ENCODE measurements around the gene PARP2. TPM values are rescaled to one million over a fixed set of nuclear protein-coding genes. Genes with fewer than 3 reads are reported as not detected.

Gene PARP2
- total RNA-seq, 2 experiments from 2014 or later, result 27.1 to 28.7 TPM

DNA sequence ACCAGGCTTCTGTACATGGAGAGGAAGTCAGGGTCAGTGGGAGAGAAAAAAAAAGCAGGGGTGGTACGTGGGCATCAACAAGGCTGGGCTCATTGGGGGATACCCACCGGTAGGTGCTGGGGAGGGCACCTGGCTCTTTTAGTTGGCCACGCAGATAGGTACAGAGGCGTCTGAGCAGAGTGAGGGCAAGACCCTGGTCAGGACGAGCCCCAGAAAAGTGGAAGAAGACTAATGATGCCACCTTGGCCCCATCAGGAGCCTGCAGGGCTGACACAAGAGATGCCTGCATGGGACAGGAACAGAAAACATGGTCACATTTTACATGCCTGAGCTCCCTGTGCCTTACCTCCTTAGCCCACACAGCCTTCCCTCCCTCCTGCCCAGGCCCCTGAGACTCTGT is 40.2 kb downstream of the PARP2 start:
- Mint-ChIP-seq H3K4me1 (no peaks in the 10 kb centered on the region), H3K9me3 (no peaks in the 10 kb centered on the region), H3K27me3 (no peaks in the 10 kb centered on the region), H3K4me3 (no peak overlapping the region), H3K36me3 (ENCODE audit: low read depth) (peaks cover 84% of the 10 kb centered on the region), H3K27ac (no peak overlapping the region)
- ChIA-PET CTCF (no interaction called here), POLR2A (interaction anchor here (1.3 to 1.7 kb wide), 2 partner anchors 20 to 41 kb away, joined by 4 to 6 read pairs; partner anchors contain the start of gene PARP2)
- no peak for DNase-seq

DNA sequence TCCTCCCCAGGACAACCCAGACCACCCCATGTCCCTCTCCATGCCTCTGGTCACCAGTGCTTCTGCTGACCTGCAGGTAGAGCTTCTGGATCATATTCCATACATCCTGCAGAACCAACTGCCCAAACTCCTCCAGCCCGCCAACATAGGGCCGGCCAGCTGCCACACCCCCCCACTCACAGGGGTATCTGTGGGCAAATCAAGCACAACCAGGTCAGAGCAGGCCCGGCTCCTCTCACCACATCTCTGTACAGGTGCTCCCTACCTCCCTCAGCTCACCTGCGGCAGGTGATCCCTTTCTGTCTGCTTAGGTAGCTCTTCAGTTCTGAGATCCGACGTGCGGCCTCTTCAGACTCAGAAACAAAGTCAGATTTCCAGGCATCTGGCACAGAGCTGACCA is 40.9 kb downstream of the PARP2 start:
- H3K4me1 Mint-ChIP-seq, result no peaks in the 10 kb centered on the region
- no peak for DNase-seq
- no peaks in the 10 kb centered on the region for H3K9me3 Mint-ChIP-seq
- no peak overlapping the region for H3K27ac Mint-ChIP-seq
- no peak overlapping the region for H3K4me3 Mint-ChIP-seq
- no peaks in the 10 kb centered on the region for H3K27me3 Mint-ChIP-seq
- ChIA-PET POLR2A (interaction anchor here (1.3 to 1.7 kb wide), 2 partner anchors 20 to 41 kb away, joined by 4 to 6 read pairs; partner anchors contain the start of gene PARP2), CTCF (interaction anchor here (1.4 kb wide), 1 partner anchor 31 kb away, joined by 7 read pairs; no protein-coding TSS in a partner anchor)
- peaks cover 85% of the 10 kb centered on the region for H3K36me3 Mint-ChIP-seq (ENCODE audit: low read depth)

DNA sequence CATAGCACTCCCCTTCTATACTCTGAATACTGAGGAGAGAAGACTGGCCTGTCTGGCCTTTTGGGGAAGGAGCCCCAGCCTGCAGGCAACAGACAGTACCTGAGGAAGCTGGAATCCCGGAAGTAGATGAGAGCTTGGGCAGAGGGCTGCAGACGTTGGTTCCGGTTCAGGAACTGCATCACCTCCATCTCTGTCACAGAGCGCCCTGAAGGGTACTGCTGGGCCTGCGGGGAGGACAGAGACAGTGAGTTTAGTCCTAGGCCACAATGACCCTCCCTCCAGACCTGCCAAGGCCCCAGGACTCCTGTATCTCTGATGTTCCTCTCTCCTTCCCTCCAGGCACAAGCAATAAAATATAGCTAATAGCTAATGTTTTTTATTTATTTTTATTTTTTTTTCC is 41.5 kb downstream of the PARP2 start:
- H3K27ac Mint-ChIP-seq, result no peak overlapping the region
- no peak overlapping the region for H3K4me3 Mint-ChIP-seq
- no peaks in the 10 kb centered on the region for H3K27me3 Mint-ChIP-seq
- ChIA-PET CTCF (interaction anchor here (1.2 to 1.4 kb wide), 2 partner anchors 28 to 31 kb away, joined by 3 to 7 read pairs; partner anchors contain the start of gene TEP1), POLR2A (interaction anchor here (1.3 to 1.7 kb wide), 2 partner anchors 19 to 42 kb away, joined by 4 to 6 read pairs; partner anchors contain the start of gene PARP2)
- peaks cover 84% of the 10 kb centered on the region for H3K36me3 Mint-ChIP-seq (ENCODE audit: low read depth)
- peaks cover 2% of the 10 kb centered on the region for H3K4me1 Mint-ChIP-seq
- no peak for DNase-seq
- H3K9me3 Mint-ChIP-seq, result no peaks in the 10 kb centered on the region

DNA sequence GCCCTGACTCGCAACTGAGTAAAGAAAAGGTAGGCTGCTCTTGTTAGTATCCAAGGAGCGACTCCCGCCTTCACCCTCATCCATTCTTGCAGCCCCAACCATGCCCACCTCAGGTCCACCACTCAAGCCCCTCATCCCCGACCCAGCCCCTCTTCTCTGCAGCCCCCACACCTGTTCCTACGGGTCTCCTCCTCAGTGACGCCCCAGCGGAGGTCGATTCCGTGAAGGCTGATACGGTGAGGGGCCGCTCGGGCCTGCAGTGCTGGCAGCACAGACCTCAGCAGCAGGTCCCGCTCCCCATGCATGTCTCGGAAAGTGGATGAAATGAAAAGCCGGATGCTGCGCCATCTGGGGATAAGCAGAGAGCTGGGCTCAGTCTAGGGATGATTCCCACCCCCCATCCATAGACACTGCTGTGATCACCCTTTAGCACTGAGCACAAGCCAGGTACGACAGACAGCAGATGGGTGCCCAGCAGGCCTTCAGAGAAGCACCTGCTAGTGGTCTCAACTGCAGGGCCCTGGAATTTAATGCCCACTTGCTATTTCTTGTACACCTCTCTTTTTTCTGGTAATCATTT is 42.9 kb downstream of the PARP2 start:
- ChIA-PET POLR2A (no interaction called here), CTCF (interaction anchor here (1.2 kb wide), 1 partner anchor 27 kb away, joined by 3 read pairs; the partner anchor contains the start of gene TEP1)
- no peaks in the 10 kb centered on the region for H3K9me3 Mint-ChIP-seq
- H3K4me1 Mint-ChIP-seq, result peaks cover 2% of the 10 kb centered on the region
- H3K36me3 Mint-ChIP-seq (ENCODE audit: low read depth), result peaks cover 82% of the 10 kb centered on the region
- no peaks in the 10 kb centered on the region for H3K27me3 Mint-ChIP-seq
- no peak overlapping the region for H3K27ac Mint-ChIP-seq
- DNase-seq, result no peak
- H3K4me3 Mint-ChIP-seq, result no peak overlapping the region

DNA sequence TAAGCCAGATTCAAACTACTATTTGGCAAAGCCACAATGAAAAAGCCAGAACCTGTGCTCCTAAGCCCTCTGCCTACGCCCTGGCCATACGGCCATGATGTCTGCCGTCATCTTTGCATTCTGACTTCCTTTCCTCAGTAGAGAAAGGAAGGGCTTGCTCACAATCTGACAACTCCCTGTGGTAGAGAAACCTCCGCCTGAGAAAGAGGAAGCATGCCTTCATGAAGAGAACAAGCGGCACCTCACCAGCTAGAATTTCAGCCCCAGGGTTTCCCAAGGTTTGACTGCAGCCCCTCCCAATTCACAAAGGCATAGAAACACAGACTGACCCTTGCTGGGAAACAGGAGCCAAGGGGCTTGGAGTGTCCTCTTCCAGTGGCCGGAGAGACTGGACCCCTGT is 44.1 kb downstream of the PARP2 start:
- no peak overlapping the region for H3K4me3 Mint-ChIP-seq
- ChIA-PET CTCF (no interaction called here), POLR2A (no interaction called here)
- H3K27me3 Mint-ChIP-seq, result no peaks in the 10 kb centered on the region
- no peak overlapping the region for H3K27ac Mint-ChIP-seq
- H3K4me1 Mint-ChIP-seq, result peaks cover 2% of the 10 kb centered on the region
- DNase-seq, result no peak
- no peaks in the 10 kb centered on the region for H3K9me3 Mint-ChIP-seq
- peaks cover 83% of the 10 kb centered on the region for H3K36me3 Mint-ChIP-seq (ENCODE audit: low read depth)

DNA sequence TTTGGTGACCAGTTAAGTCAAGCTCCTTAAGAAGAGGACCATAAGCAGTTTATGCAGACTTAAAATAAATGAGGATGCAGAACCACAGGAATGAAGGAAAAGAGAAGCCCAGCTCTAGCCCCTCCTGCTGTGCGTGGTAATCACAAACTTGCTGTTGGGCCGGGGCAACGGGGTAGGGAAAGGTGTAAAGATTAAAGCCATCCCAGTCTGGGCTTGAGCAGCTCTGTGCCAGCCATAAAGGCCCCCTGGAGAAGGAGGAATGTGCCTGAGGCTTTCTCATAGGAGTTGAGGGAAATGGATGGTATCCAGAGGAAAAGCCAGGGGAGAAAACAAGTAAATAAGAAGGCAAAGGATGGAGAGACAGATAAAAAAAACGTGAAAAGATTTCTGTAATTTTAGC is 44.7 kb downstream of the PARP2 start:
- Mint-ChIP-seq H3K4me1 (peaks cover 2% of the 10 kb centered on the region), H3K27ac (no peak overlapping the region), H3K4me3 (no peak overlapping the region), H3K36me3 (ENCODE audit: low read depth) (peaks cover 79% of the 10 kb centered on the region), H3K9me3 (no peaks in the 10 kb centered on the region), H3K27me3 (no peaks in the 10 kb centered on the region)
- no peak for DNase-seq
- ChIA-PET POLR2A (no interaction called here), CTCF (no interaction called here)

DNA sequence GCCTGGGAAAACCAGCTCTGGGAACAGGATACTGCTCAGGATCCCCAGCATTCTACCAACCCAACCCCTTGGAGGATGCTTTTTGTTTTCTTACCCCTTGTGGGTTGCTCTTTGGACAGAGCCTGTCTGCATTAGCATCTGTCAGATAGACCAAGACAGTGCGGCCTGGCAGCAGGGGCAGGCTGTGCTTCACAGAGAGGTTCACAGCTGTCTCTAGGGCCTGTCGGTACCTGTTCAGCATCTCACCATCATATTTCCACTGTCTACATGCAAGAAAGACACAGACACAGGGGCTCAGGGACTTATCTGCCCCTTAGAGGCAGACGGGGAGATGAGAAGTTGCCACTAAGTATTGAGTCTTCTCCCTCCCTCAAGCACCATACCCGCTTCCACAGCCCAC is 48.1 kb downstream of the PARP2 start:
- CTCF ChIA-PET, result interaction anchor here (1.1 kb wide), 1 partner anchor 64 kb away, joined by 3 read pairs; no protein-coding TSS in a partner anchor
- no peak overlapping the region for H3K27ac Mint-ChIP-seq
- no peaks in the 10 kb centered on the region for H3K9me3 Mint-ChIP-seq
- no peak for DNase-seq
- H3K36me3 Mint-ChIP-seq (ENCODE audit: low read depth), result peaks cover 73% of the 10 kb centered on the region
- no peak overlapping the region for H3K4me3 Mint-ChIP-seq
- POLR2A ChIA-PET, result no interaction called here
- H3K4me1 Mint-ChIP-seq, result peaks cover 2% of the 10 kb centered on the region
- no peaks in the 10 kb centered on the region for H3K27me3 Mint-ChIP-seq

DNA sequence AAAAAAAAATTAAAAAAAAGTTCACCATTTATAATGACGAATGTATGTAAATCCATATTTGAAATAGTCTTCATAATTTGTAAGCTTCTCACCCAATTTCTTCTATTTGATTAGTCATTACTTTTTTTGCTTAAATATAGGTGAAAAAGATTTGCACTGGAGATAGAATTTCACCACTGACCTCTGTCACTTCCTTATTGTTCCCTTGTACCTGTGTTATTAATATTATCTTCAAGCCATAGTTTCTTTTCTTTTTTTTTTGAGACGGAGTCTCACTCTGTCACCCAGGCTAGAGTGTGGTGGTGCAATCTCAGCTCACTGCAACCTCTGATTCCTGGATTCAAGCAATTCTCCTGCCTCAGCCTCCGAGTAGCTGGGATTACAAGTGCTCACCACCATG is 54.1 kb downstream of the PARP2 start:
- peaks cover 23% of the 10 kb centered on the region for H3K4me1 Mint-ChIP-seq
- CTCF ChIA-PET, result interaction anchor here (1.4 kb wide), 1 partner anchor 70 kb away, joined by 4 read pairs; no protein-coding TSS in a partner anchor
- POLR2A ChIA-PET, result no interaction called here
- no peak overlapping the region for H3K4me3 Mint-ChIP-seq
- H3K36me3 Mint-ChIP-seq (ENCODE audit: low read depth), result peaks cover 59% of the 10 kb centered on the region
- H3K27ac Mint-ChIP-seq, result no peak overlapping the region
- no peak for DNase-seq
- no peaks in the 10 kb centered on the region for H3K9me3 Mint-ChIP-seq
- H3K27me3 Mint-ChIP-seq, result no peaks in the 10 kb centered on the region

DNA sequence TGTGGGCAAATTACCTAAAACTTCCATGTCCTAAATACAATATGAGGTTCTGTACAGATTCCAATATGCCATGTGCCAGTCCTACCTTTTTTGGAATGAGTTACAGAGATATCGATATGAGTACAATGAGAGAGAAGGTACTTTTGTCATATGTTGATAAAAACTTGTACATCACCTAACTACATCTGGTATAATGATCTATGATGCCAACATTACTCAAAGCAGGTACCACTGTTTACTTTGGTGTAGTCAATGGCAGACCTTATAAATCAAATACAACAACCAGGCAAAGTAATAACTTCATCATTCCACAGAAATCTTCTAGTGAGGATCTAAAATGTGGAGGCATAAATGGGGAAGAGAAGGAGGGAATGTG is 57.1 kb downstream of the PARP2 start:
- Mint-ChIP-seq H3K4me3 (peak overlapping the region; percentile 61), H3K27me3 (no peaks in the 10 kb centered on the region), H3K4me1 (peaks cover 40% of the 10 kb centered on the region), H3K9me3 (no peaks in the 10 kb centered on the region), H3K36me3 (ENCODE audit: low read depth) (peaks cover 76% of the 10 kb centered on the region), H3K27ac (peak overlapping the region; percentile 91)
- no peak for DNase-seq
- POLR2A ChIA-PET, result interaction anchor here (1.7 to 5.8 kb wide), 3 partner anchors 9 to 57 kb away, joined by 7 to 31 read pairs (median 14); partner anchors contain the start of genes PARP2 and TEP1
- CTCF ChIA-PET, result no interaction called here

DNA sequence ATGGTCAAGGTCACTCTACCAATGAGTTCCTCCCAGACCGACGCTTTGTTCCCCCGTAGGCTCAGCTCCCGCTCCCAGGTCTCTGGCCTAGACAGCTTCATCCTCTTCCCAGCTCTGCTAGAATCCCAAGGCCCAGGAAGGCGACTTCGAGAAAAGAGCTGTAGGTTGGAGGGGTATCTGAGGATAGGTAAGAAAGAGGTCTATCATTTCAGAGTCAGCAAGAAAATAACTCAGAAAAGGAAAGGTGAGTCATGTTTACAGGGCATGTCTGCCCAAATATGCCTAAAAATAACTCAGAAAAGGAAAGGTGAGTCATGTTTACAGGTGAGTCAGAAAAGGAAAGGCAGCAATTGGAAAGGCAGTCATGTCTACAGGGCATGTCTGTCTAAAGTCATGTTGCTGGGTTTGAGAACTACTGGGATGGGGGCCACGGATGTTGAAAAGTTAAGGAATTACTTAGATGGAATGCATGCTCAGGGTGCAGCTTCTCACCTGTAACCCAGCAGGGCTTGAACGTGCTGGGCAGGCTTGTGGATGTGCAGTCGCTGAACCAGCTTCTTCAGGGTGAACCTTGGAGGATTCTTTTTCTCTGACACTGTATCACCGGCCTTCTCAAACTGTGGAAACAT is 57.6 kb downstream of the PARP2 start:
- CTCF ChIA-PET, result interaction anchor here (1.8 to 2.7 kb wide), 2 partner anchors 13 to 15 kb away, joined by 6 to 13 read pairs; partner anchors contain the start of gene TEP1
- DNase-seq, result peak; percentile 22
- POLR2A ChIA-PET, result interaction anchor here (1.0 to 5.8 kb wide), 4 partner anchors 9 to 58 kb away, joined by 3 to 31 read pairs (median 10); partner anchors contain the start of genes APEX1, PARP2 and TEP1
- Mint-ChIP-seq H3K4me3 (peak overlapping the region; percentile 61), H3K36me3 (ENCODE audit: low read depth) (peaks cover 72% of the 10 kb centered on the region), H3K4me1 (peaks cover 42% of the 10 kb centered on the region), H3K9me3 (no peaks in the 10 kb centered on the region), H3K27ac (peak overlapping the region; percentile 91), H3K27me3 (no peaks in the 10 kb centered on the region)

DNA sequence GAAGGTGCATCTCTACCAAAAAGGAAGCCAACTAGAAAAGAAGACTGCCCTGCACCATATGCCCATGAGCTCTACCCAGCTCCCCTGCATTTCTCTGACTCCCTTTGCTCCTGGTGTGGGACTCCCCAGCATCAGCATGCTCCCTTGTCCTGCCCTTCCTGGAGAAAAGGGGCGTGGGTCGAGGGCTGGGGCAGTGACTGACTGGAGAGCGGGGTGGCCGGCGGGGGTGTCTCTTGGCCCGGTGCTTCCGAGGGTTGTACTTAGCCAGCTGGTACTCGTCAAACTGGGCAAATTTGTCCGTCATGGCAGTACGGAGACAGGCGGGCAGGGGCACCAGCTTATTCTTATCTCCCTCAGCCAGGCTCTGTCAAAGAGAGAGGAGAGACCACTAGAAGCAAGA is 60.1 kb downstream of the PARP2 start:
- DNase-seq, result no peak
- no peak overlapping the region for H3K4me3 Mint-ChIP-seq
- H3K27me3 Mint-ChIP-seq, result no peaks in the 10 kb centered on the region
- no peaks in the 10 kb centered on the region for H3K9me3 Mint-ChIP-seq
- peaks cover 80% of the 10 kb centered on the region for H3K36me3 Mint-ChIP-seq (ENCODE audit: low read depth)
- H3K27ac Mint-ChIP-seq, result no peak overlapping the region
- ChIA-PET CTCF (interaction anchor here (1.5 to 3.1 kb wide), 3 partner anchors 10 to 60 kb away, joined by 4 to 13 read pairs (median 12); partner anchors contain the start of genes PARP2 and TEP1), POLR2A (interaction anchor here (1.6 to 5.8 kb wide), 2 partner anchors 10 to 19 kb away, joined by 6 to 31 read pairs; partner anchors contain the start of gene TEP1)
- H3K4me1 Mint-ChIP-seq, result peaks cover 54% of the 10 kb centered on the region
